Measurements from ENCODE around the gene RSU1.

Gene RSU1

DNA sequence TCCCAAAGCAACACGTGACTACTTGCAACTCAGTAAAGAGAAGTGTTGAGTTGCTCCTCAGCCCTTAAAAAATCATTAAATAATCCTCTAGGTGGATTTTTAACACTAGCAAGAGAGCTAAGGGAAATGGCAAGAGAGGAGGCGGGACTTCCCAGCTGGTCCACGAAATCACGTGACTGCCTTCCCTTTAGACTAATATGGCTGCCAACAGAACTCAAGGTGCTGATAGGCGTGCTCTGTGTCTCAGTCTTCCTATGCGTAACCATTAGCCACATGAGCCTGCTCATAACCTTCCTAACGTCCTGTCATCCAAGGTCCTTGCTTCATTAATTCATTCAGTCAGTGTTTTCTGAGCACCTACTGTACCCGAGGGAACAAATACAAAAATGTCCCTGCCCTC is 66.0 kb downstream of the RSU1 start:
- H3K9ac ChIP-seq (ENCODE audit: low read length) = no peak overlapping the region
- no peaks in the 10 kb centered on the region for H3F3A ChIP-seq (ENCODE audit: insufficient read depth, low read length)
- H3K36me3 ChIP-seq (ENCODE audit: insufficient read depth, low read length) = peaks cover 18% of the 10 kb centered on the region
- H3K9me3 ChIP-seq (ENCODE audit: low read length) = no peaks in the 10 kb centered on the region
- H3K27me3 ChIP-seq (ENCODE audit: insufficient read depth, low read length) = no peaks in the 10 kb centered on the region
- no peaks in the 10 kb centered on the region for H3K79me2 ChIP-seq (ENCODE audit: insufficient read depth, low read length)
- TF ChIP-seq CTCF (IDR thresholded peaks at IDR 0.05; ENCODE audit: low read length) (no peak), EZH2 (IDR thresholded peaks at IDR 0.05; ENCODE audit: borderline replicate concordance, low read length) (no peak)
- no peak overlapping the region for H3K4me3 ChIP-seq (ENCODE audit: low read depth, low read length, poor library complexity, severe bottlenecking)
- H2AFZ ChIP-seq (ENCODE audit: low read length) = no peak overlapping the region
- no peak overlapping the region for H3K4me2 ChIP-seq (ENCODE audit: low read length)
- no peaks in the 10 kb centered on the region for H3K4me1 ChIP-seq (ENCODE audit: insufficient read depth, low read length, severe bottlenecking)
- no peaks in the 10 kb centered on the region for H3K9me2 ChIP-seq (ENCODE audit: low read depth, low read length)
- no peak overlapping the region for H3K27ac ChIP-seq (ENCODE audit: low read depth, low read length, poor library complexity, severe bottlenecking)
- no peaks in the 10 kb centered on the region for H4K20me1 ChIP-seq (ENCODE audit: insufficient read depth, low read length)

GRCh38 chr10:16750461-16750860 is 66.8 kb downstream of the RSU1 start:
- H2AFZ ChIP-seq (ENCODE audit: low read length) = no peak overlapping the region
- H4K20me1 ChIP-seq (ENCODE audit: insufficient read depth, low read length) = no peaks in the 10 kb centered on the region
- H3K27me3 ChIP-seq (ENCODE audit: insufficient read depth, low read length) = no peaks in the 10 kb centered on the region
- peaks cover 18% of the 10 kb centered on the region for H3K36me3 ChIP-seq (ENCODE audit: insufficient read depth, low read length)
- no peak overlapping the region for H3K4me2 ChIP-seq (ENCODE audit: low read length)
- H3K4me1 ChIP-seq (ENCODE audit: insufficient read depth, low read length, severe bottlenecking) = no peaks in the 10 kb centered on the region
- TF ChIP-seq CTCF (IDR thresholded peaks at IDR 0.05; ENCODE audit: low read length) (no peak), EZH2 (IDR thresholded peaks at IDR 0.05; ENCODE audit: borderline replicate concordance, low read length) (no peak)
- no peak overlapping the region for H3K27ac ChIP-seq (ENCODE audit: low read depth, low read length, poor library complexity, severe bottlenecking)
- H3K4me3 ChIP-seq (ENCODE audit: low read depth, low read length, poor library complexity, severe bottlenecking) = no peak overlapping the region
- no peaks in the 10 kb centered on the region for H3K9me2 ChIP-seq (ENCODE audit: low read depth, low read length)
- H3K9ac ChIP-seq (ENCODE audit: low read length) = no peak overlapping the region
- no peaks in the 10 kb centered on the region for H3F3A ChIP-seq (ENCODE audit: insufficient read depth, low read length)
- H3K79me2 ChIP-seq (ENCODE audit: insufficient read depth, low read length) = no peaks in the 10 kb centered on the region
- H3K9me3 ChIP-seq (ENCODE audit: low read length) = no peaks in the 10 kb centered on the region

GRCh38 chr10:16748749-16749148 is 68.5 kb downstream of the RSU1 start:
- no peaks in the 10 kb centered on the region for H3K9me2 ChIP-seq (ENCODE audit: low read depth, low read length)

DNA sequence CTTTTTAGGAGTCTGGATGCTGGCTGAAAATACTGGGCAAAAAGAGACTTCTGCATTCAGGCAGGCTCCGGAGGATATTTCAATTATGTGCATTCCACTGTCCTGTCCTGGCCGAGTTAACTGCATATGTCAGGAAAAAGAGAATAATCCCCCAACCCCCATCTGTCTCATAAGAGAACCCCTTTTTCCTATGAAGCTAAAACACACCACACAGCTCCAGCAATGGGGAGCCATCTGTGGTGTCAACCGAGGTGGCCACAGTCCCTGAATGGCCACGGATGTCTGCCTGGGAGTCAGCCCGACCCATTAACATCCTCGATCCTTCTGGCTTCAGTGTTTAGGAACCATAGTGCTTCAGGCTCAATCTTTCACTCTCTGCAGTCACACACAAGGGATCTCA is 70.4 kb downstream of the RSU1 start:
- H3K36me3 ChIP-seq (ENCODE audit: insufficient read depth, low read length) = peaks cover 10% of the 10 kb centered on the region
- no peak overlapping the region for H3K4me2 ChIP-seq (ENCODE audit: low read length)
- no peaks in the 10 kb centered on the region for H4K20me1 ChIP-seq (ENCODE audit: insufficient read depth, low read length)
- H2AFZ ChIP-seq (ENCODE audit: low read length) = no peak overlapping the region
- no peaks in the 10 kb centered on the region for H3K9me2 ChIP-seq (ENCODE audit: low read depth, low read length)
- H3K4me1 ChIP-seq (ENCODE audit: insufficient read depth, low read length, severe bottlenecking) = no peaks in the 10 kb centered on the region
- no peak overlapping the region for H3K4me3 ChIP-seq (ENCODE audit: low read depth, low read length, poor library complexity, severe bottlenecking)
- H3F3A ChIP-seq (ENCODE audit: insufficient read depth, low read length) = no peaks in the 10 kb centered on the region
- no peaks in the 10 kb centered on the region for H3K9me3 ChIP-seq (ENCODE audit: low read length)
- H3K27me3 ChIP-seq (ENCODE audit: insufficient read depth, low read length) = no peaks in the 10 kb centered on the region
- TF ChIP-seq CTCF (IDR thresholded peaks at IDR 0.05; ENCODE audit: low read length) (no peak), EZH2 (IDR thresholded peaks at IDR 0.05; ENCODE audit: borderline replicate concordance, low read length) (no peak)
- no peaks in the 10 kb centered on the region for H3K79me2 ChIP-seq (ENCODE audit: insufficient read depth, low read length)
- no peak overlapping the region for H3K27ac ChIP-seq (ENCODE audit: low read depth, low read length, poor library complexity, severe bottlenecking)
- H3K9ac ChIP-seq (ENCODE audit: low read length) = no peak overlapping the region

More at GRCh38 chr10:16748749-16749148, 68.5 kb downstream of the RSU1 start:
- no peak overlapping the region for H3K27ac ChIP-seq (ENCODE audit: low read depth, low read length, poor library complexity, severe bottlenecking)
- H2AFZ ChIP-seq (ENCODE audit: low read length) = no peak overlapping the region
- no peak overlapping the region for H3K4me3 ChIP-seq (ENCODE audit: low read depth, low read length, poor library complexity, severe bottlenecking)
- H3K27me3 ChIP-seq (ENCODE audit: insufficient read depth, low read length) = no peaks in the 10 kb centered on the region
- H3K9ac ChIP-seq (ENCODE audit: low read length) = no peak overlapping the region
- H3K36me3 ChIP-seq (ENCODE audit: insufficient read depth, low read length) = peaks cover 18% of the 10 kb centered on the region
- no peaks in the 10 kb centered on the region for H3K9me3 ChIP-seq (ENCODE audit: low read length)
- TF ChIP-seq EZH2 (IDR thresholded peaks at IDR 0.05; ENCODE audit: borderline replicate concordance, low read length) = no peak
- no peaks in the 10 kb centered on the region for H3K4me1 ChIP-seq (ENCODE audit: insufficient read depth, low read length, severe bottlenecking)
- H4K20me1 ChIP-seq (ENCODE audit: insufficient read depth, low read length) = no peaks in the 10 kb centered on the region
- H3K4me2 ChIP-seq (ENCODE audit: low read length) = no peak overlapping the region
- H3F3A ChIP-seq (ENCODE audit: insufficient read depth, low read length) = no peaks in the 10 kb centered on the region
- no peaks in the 10 kb centered on the region for H3K79me2 ChIP-seq (ENCODE audit: insufficient read depth, low read length)

All from OCI-LY1 (cell line).